HG03378 (cell line): ENCODE data around the gene HEMGN.
"Not testable (repeated sequence)": the region's sequence is repeated elsewhere in the genome, so short reads cannot be mapped to it uniquely, and the experiment has no call there.

Source experiments
- ATAC-seq: cut with Tn5 transposase; IDR thresholded peaks from one replicate; pipeline ENCODE4 v1.9.1; 2021; ENCODE audit warnings: mild to moderate bottlenecking, moderate library complexity; ENCODE audit not compliant: unreplicated experiment

The HEMGN gene

GRCh38 chr9:97938081-97938644, at the start of gene HEMGN:
HEMGN (minus strand) TSS chr9:97938172; CDS start chr9:97938136, 36 bp downstream.
- no peak for ATAC-seq

- ATAC-seq = no peak
These were observed 49.5 kb upstream of the HEMGN start for GRCh38 chr9:97987487-97987886.

GRCh38 chr9:97985058-97985861, 47.3 kb upstream of the HEMGN start:
- ATAC-seq = no peak

- ATAC-seq = no peak
These were observed 46.5 kb upstream of the HEMGN start for GRCh38 chr9:97984188-97985057.

GRCh38 chr9:97983589-97984187, 45.7 kb upstream of the HEMGN start:
- no peak for ATAC-seq

GRCh38 chr9:97982683-97983588, 45.0 kb upstream of the HEMGN start, which contains the start of gene ANP32B:
ANP32B (plus strand) TSS chr9:97983341; CDS start chr9:97983556, 215 bp downstream.
- peak; percentile 55 for ATAC-seq

GRCh38 chr9:97981846-97982682, 44.1 kb upstream of the HEMGN start:
- ATAC-seq = no peak

GRCh38 chr9:97980918-97981845, 43.2 kb upstream of the HEMGN start:
- no peak for ATAC-seq

- ATAC-seq = no peak
These were observed 42.5 kb upstream of the HEMGN start for GRCh38 chr9:97980479-97980803.

- no peak for ATAC-seq
These were observed 42.0 kb upstream of the HEMGN start for GRCh38 chr9:97979788-97980478.

- ATAC-seq = no peak
These were observed 40.6 kb upstream of the HEMGN start for GRCh38 chr9:97978371-97979130.

GRCh38 chr9:97976633-97977032, 38.7 kb upstream of the HEMGN start:
- not testable (repeated sequence) for ATAC-seq

- ATAC-seq = no peak
These were observed 37.4 kb upstream of the HEMGN start for GRCh38 chr9:97975376-97975775.

- ATAC-seq = no peak
These were observed 34.8 kb upstream of the HEMGN start for GRCh38 chr9:97972753-97973152.

- no peak for ATAC-seq
These were observed 32.2 kb upstream of the HEMGN start for GRCh38 chr9:97970165-97970564.

- no peak for ATAC-seq
These were observed 31.0 kb upstream of the HEMGN start for GRCh38 chr9:97969014-97969413.

- ATAC-seq = no peak
These were observed 28.5 kb upstream of the HEMGN start for GRCh38 chr9:97966493-97966892.
